Measurements from ENCODE around the gene MRPL28. TPM values are rescaled to one million over a fixed set of nuclear protein-coding genes. Genes with fewer than 3 reads are reported as not detected.

Gene MRPL28
- total RNA-seq, 1 experiment from 2014 or later, result 140 TPM

DNA sequence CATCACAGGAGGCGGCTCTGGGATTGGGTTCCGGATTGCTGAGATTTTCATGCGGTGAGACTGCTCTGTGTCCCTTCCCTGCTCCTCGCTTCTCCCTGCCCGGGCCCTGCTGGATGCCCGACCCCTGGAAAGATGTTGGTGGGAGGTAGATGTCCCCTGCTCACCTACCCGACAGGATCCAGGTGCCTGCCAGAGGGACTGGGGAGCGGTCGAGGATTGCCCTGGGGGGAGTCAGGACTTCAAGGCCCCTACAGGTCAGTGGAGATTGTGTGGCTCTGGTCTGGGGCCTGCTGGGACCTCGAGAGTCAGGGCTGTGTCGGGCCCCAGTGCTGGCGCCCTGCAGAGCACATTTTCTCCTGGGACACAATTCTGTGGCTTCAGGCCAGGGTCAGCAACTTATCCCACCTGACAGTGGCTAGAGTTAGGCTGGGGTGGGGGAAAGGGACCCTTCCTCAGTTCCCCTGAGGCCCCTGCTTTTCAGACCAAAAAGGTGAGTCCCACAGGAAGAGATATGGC is 34.7 kb upstream of the MRPL28 start:
- intact Hi-C loops (cut with micrococcal nuclease; ENCODE audit: unreplicated experiment), result no loop called here
- POLR2A ChIA-PET, result no interaction called here

DNA sequence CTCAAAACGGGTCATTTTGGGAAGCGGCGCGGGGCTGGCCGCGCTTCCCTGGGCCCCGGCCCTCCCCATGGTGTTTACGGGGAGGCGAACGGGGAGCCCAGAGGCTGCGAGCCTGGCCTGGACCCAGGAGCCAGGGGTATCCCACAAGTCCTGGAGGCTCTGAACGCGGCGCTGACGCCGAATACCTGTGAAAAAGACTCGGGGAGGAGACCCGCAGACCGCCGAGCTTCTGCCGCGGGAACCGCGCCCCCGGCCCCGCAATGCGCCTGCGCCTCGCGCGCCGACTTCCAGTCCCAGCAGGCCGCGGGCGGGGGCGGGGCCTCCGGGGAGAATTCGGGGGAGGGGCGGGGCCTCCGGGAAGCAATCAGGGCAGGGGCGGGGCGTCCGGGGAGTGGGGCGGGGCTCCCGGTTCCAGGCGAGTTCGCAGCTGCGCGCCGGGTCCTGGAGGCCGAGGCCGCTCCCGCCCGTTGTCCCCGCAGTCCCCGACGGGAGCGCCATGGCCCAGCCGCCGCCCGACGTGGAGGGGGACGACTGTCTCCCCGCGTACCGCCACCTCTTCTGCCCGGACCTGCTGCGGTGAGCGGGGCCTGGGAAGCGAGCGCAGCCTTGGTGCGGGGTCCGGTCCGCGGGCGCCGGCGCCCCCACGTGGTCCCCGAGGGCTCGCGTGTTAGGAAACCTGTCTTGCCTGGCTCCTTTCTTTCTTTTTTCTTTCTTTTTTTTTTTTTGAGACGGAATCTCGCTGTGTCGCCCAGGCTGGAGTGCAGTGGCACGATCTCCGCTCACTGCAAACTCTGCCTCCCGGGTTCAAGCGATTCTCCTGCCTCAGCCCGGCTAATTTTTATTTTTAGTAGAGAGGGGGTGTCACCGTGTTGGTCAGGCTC is 31.4 kb upstream of the MRPL28 start, which contains the start of gene DECR2:
TSS of gene DECR2 (plus strand) at position 418 of the 881 bp plus-strand sequence. CDS start at position 497, 79 bp downstream.
- Histone ChIP-seq H3K4me1 (ENCODE audit: control insufficient read depth, insufficient read depth, low read length) (peaks cover 34% of the 10 kb centered on the region), H3K4me3 (ENCODE audit: low read depth in 2 of 2, low read length in 2 of 2) (peak within 1 kb of the TSS; percentile 67 to 81), H3K27me3 (ENCODE audit: control insufficient read depth, insufficient read depth, low read length) (no peaks in the 10 kb centered on the region), H3K9me3 (ENCODE audit: control insufficient read depth, insufficient read depth, low read depth, low read length) (no peaks in the 10 kb centered on the region), H3K36me3 (ENCODE audit: control insufficient read depth, insufficient read depth, low read length) (no peaks in the 10 kb centered on the region), H3K27ac (ENCODE audit: low read length) (peak within 1 kb of the TSS; percentile 94)
- ATAC-seq (peak; percentile 69), DNase-seq (ENCODE audit: low read depth, low spot score) (no peak)
- BruUV-seq (replicated peaks), result no TSS peak
- ChIA-PET CTCF (interaction anchor here (0.6 to 0.7 kb wide), 2 partner anchors 52 to 230 kb away, joined by 3 to 4 read pairs; no protein-coding TSS in a partner anchor), POLR2A (interaction anchor here (0.6 to 0.7 kb wide), 3 partner anchors 40 to 245 kb away, joined by 3 to 13 read pairs (median 5); partner anchors contain the start of gene NHLRC4)
- in situ Hi-C loops (cut with HindIII; ENCODE audit: low pct_unique_long_range_greater_than_20kb, low sequenced_read_pairs) (no loop called here), intact Hi-C loops (cut with micrococcal nuclease; ENCODE audit: unreplicated experiment) (loop anchor here (2.0 kb wide), 1 partner anchor 23 kb away; the partner anchor contains the start of gene RAB11FIP3)
- TF ChIP-seq, protein P1, sequence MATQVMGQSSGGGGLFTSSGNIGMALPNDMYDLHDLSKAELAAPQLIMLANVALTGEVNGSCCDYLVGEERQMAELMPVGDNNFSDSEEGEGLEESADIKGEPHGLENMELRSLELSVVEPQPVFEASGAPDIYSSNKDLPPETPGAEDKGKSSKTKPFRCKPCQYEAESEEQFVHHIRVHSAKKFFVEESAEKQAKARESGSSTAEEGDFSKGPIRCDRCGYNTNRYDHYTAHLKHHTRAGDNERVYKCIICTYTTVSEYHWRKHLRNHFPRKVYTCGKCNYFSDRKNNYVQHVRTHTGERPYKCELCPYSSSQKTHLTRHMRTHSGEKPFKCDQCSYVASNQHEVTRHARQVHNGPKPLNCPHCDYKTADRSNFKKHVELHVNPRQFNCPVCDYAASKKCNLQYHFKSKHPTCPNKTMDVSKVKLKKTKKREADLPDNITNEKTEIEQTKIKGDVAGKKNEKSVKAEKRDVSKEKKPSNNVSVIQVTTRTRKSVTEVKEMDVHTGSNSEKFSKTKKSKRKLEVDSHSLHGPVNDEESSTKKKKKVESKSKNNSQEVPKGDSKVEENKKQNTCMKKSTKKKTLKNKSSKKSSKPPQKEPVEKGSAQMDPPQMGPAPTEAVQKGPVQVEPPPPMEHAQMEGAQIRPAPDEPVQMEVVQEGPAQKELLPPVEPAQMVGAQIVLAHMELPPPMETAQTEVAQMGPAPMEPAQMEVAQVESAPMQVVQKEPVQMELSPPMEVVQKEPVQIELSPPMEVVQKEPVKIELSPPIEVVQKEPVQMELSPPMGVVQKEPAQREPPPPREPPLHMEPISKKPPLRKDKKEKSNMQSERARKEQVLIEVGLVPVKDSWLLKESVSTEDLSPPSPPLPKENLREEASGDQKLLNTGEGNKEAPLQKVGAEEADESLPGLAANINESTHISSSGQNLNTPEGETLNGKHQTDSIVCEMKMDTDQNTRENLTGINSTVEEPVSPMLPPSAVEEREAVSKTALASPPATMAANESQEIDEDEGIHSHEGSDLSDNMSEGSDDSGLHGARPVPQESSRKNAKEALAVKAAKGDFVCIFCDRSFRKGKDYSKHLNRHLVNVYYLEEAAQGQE (IDR thresholded peaks at IDR 0.05; ENCODE audit: insufficient read depth in 1 of 2, low read depth in 2 of 2, low read length in 1 of 2), result peak in 1 of 2 experiments; percentile 32; a peak in 1 of 4 replicates
- TF ChIP-seq, protein P2, sequence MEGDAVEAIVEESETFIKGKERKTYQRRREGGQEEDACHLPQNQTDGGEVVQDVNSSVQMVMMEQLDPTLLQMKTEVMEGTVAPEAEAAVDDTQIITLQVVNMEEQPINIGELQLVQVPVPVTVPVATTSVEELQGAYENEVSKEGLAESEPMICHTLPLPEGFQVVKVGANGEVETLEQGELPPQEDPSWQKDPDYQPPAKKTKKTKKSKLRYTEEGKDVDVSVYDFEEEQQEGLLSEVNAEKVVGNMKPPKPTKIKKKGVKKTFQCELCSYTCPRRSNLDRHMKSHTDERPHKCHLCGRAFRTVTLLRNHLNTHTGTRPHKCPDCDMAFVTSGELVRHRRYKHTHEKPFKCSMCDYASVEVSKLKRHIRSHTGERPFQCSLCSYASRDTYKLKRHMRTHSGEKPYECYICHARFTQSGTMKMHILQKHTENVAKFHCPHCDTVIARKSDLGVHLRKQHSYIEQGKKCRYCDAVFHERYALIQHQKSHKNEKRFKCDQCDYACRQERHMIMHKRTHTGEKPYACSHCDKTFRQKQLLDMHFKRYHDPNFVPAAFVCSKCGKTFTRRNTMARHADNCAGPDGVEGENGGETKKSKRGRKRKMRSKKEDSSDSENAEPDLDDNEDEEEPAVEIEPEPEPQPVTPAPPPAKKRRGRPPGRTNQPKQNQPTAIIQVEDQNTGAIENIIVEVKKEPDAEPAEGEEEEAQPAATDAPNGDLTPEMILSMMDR (IDR thresholded peaks at IDR 0.05), result peak; percentile 89; the same call in 1 of the 2 replicates
- TF ChIP-seq POLR2AphosphoS5 (IDR thresholded peaks at IDR 0.05; ENCODE audit: low read depth, low read length), result peak; percentile 95
- no peak for TF ChIP-seq TCF7L2 (IDR thresholded peaks at IDR 0.05; ENCODE audit: low read depth, low read length)
- TF ChIP-seq SIN3A (IDR thresholded peaks at IDR 0.05; ENCODE audit: borderline replicate concordance, insufficient read depth, low read depth, low read length), result peak; percentile 59; the same call in 1 of the 2 replicates

More for the DNA sequence above, 34.7 kb upstream of the MRPL28 start:
- TF ChIP-seq SIN3A (IDR thresholded peaks at IDR 0.05; ENCODE audit: borderline replicate concordance, insufficient read depth, low read depth, low read length) (no peak), TCF7L2 (IDR thresholded peaks at IDR 0.05; ENCODE audit: low read depth, low read length) (no peak), POLR2AphosphoS5 (IDR thresholded peaks at IDR 0.05; ENCODE audit: low read depth, low read length) (no peak)
- TF ChIP-seq, protein P1 (IDR thresholded peaks at IDR 0.05; ENCODE audit: insufficient read depth in 1 of 2, low read depth in 2 of 2, low read length in 1 of 2), result no peak
- TF ChIP-seq, protein P2 (IDR thresholded peaks at IDR 0.05), result no peak
- DNase-seq (ENCODE audit: low read depth, low spot score) (no peak), ATAC-seq (no peak)
- Histone ChIP-seq H3K27me3 (ENCODE audit: control insufficient read depth, insufficient read depth, low read length) (no peaks in the 10 kb centered on the region), H3K9me3 (ENCODE audit: control insufficient read depth, insufficient read depth, low read depth, low read length) (no peaks in the 10 kb centered on the region), H3K4me1 (ENCODE audit: control insufficient read depth, insufficient read depth, low read length) (peaks cover 10% of the 10 kb centered on the region), H3K27ac (ENCODE audit: low read length) (no peak overlapping the region; the same call in 1 of the 2 replicates), H3K4me3 (ENCODE audit: low read depth in 2 of 2, low read length in 2 of 2) (no peak overlapping the region), H3K36me3 (ENCODE audit: control insufficient read depth, insufficient read depth, low read length) (no peaks in the 10 kb centered on the region; the same call in 1 of the 2 replicates)
- in situ Hi-C loops (cut with HindIII; ENCODE audit: low pct_unique_long_range_greater_than_20kb, low sequenced_read_pairs), result no loop called here
- no TSS peak for BruUV-seq (replicated peaks)
- CTCF ChIA-PET, result no interaction called here
